ENCODE results near the gene SYT12. TPM values are rescaled to one million over a fixed set of nuclear protein-coding genes. Genes with fewer than 3 reads are reported as not detected.

SYT12 gene
- total and polyA plus RNA-seq, 2 of the 4 experiments (the other 2 are of a cell fraction) = 0.54 to 0.74 TPM

DNA sequence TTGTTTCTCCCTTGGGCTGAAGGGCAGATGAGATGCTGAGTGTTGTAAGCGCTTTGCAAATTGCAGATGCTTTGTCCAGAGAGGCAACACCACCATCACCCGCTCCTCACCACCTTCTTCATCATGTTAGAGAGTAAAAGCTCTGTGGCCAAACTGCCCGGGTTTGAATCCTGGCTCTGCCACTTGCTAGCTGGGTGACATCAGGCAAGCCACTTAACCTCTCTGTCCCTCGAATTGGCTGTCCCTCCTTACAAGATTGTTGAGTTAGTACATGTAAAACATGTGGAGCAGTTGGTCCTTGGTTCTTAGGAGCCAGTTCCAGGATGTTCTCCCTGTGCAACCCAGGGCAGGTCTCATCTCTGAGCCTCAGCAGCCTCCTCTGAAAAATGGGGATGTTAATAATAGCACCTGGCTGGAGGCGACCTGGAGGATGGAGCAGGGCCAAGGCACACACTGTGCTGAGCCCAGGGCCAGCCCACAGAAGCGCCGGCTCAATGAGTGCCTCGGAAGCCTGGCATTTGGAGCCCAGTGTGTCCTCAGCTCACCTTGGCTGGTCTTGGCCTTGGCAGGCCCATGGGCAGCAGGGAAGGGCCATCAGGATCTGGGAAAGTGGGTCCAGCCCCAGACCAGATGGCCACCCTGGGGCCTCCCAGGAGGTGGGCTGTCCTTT lies 37.3 kb upstream of the SYT12 start:
- H2AFZ ChIP-seq (replicated peaks; ENCODE audit: low read length, poor library complexity) = peak overlapping the region; percentile 51
- H3K9me3 ChIP-seq (ENCODE audit: control insufficient read depth, insufficient read depth, low read length) = no peaks in the 10 kb centered on the region
- POLR2A ChIA-PET (ENCODE audit: unreplicated experiment) = no interaction called here
- H3K79me1 ChIP-seq (ENCODE audit: low read depth in 1 of 2, low read length in 2 of 2) = no peaks in the 10 kb centered on the region
- intact Hi-C loops (cut with micrococcal nuclease) (no loop called here), dilution Hi-C loops (cut with HindIII; ENCODE audit: low sequenced_read_pairs, unreplicated experiment) (no loop called here), in situ Hi-C loops (cut with MboI; ENCODE audit: low sequenced_read_pairs) (no loop called here)
- peak overlapping the region; percentile 33; the same call in 1 of the 2 replicates for H2AK5ac ChIP-seq (ENCODE audit: low read depth, low read length)
- peak overlapping the region; percentile 55 for H2AK9ac ChIP-seq (replicated peaks; ENCODE audit: low read depth, low read length, poor library complexity)
- no TSS peak for BruUV-seq (replicated peaks)
- peak overlapping the region; percentile 28; the same call in 1 of the 3 replicates for H2BK15ac ChIP-seq (ENCODE audit: low read depth, low read length)
- no peak overlapping the region for H3K18ac ChIP-seq (ENCODE audit: low read depth, low read length)
- WGBS, 2 experiments (ENCODE audit: extremely low coverage in 2 of 2, insufficient read length in 1 of 2) = 98% methylated on average over 4 of the region's 8 CpGs; no CpG with 5 or more reads in 1 of the 2 experiments
- no peaks in the 10 kb centered on the region for H4K20me1 ChIP-seq (ENCODE audit: insufficient read depth, low read length)
- no peak overlapping the region for H3K14ac ChIP-seq (replicated peaks; ENCODE audit: low read depth, low read length)
- H3K4me3 ChIP-seq (ENCODE audit: insufficient read depth, low read depth, low read length) = no peak overlapping the region
- 0 out of 2 replicates have a peak overlapping the region, but pooled peaks have one; percentile 3 for H2BK20ac ChIP-seq (ENCODE audit: low read depth, low read length)
- no peak overlapping the region for H4K5ac ChIP-seq (ENCODE audit: low read depth, low read length)
- DNase-seq (no peak), ATAC-seq (ENCODE audit: low read depth) (no peak)
- CTCF ChIA-PET = no interaction called here
- H3K4me1 ChIP-seq (ENCODE audit: control insufficient read depth, insufficient read depth, low read length) = peaks cover 7% of the 10 kb centered on the region
- H2BK5ac ChIP-seq (ENCODE audit: low read depth, low read length, poor library complexity, severe bottlenecking) = no peak overlapping the region
- no peak overlapping the region for H3K23ac ChIP-seq (ENCODE audit: low read depth, low read length)
- H4K91ac ChIP-seq (ENCODE audit: insufficient read depth, low read depth, low read length) = no peak overlapping the region; the same call in 1 of the 2 replicates
- no peak overlapping the region for H2BK120ac ChIP-seq (ENCODE audit: low read depth, low read length)
- no peak for TF ChIP-seq RFX5 (IDR thresholded peaks at IDR 0.05; ENCODE audit: low read depth, low read length)
- TF ChIP-seq, protein P1, sequence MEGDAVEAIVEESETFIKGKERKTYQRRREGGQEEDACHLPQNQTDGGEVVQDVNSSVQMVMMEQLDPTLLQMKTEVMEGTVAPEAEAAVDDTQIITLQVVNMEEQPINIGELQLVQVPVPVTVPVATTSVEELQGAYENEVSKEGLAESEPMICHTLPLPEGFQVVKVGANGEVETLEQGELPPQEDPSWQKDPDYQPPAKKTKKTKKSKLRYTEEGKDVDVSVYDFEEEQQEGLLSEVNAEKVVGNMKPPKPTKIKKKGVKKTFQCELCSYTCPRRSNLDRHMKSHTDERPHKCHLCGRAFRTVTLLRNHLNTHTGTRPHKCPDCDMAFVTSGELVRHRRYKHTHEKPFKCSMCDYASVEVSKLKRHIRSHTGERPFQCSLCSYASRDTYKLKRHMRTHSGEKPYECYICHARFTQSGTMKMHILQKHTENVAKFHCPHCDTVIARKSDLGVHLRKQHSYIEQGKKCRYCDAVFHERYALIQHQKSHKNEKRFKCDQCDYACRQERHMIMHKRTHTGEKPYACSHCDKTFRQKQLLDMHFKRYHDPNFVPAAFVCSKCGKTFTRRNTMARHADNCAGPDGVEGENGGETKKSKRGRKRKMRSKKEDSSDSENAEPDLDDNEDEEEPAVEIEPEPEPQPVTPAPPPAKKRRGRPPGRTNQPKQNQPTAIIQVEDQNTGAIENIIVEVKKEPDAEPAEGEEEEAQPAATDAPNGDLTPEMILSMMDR (conservative IDR thresholded peaks at IDR 0.05; ENCODE audit: low read depth, low read length) = no peak
- TF ChIP-seq NFE2L2 (IDR thresholded peaks at IDR 0.05; ENCODE audit: low read depth, low read length) = no peak
- TF ChIP-seq MXI1 (IDR thresholded peaks at IDR 0.05; ENCODE audit: borderline replicate concordance, low read depth, low read length) = no peak
- no peak for TF ChIP-seq MAFK (IDR thresholded peaks at IDR 0.05; ENCODE audit: low read depth, low read length)
- TF ChIP-seq SMC3 (IDR thresholded peaks at IDR 0.05; ENCODE audit: low read depth, low read length) = no peak
- no peak for TF ChIP-seq MAZ (IDR thresholded peaks at IDR 0.05; ENCODE audit: borderline replicate concordance, low read depth, low read length)
- no peak for TF ChIP-seq RAD21 (IDR thresholded peaks at IDR 0.05; ENCODE audit: low read length)
- TF ChIP-seq, protein P2, sequence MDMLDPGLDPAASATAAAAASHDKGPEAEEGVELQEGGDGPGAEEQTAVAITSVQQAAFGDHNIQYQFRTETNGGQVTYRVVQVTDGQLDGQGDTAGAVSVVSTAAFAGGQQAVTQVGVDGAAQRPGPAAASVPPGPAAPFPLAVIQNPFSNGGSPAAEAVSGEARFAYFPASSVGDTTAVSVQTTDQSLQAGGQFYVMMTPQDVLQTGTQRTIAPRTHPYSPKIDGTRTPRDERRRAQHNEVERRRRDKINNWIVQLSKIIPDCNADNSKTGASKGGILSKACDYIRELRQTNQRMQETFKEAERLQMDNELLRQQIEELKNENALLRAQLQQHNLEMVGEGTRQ (IDR thresholded peaks at IDR 0.05; ENCODE audit: low read depth, low read length) = no peak
- TF ChIP-seq, protein P3, sequence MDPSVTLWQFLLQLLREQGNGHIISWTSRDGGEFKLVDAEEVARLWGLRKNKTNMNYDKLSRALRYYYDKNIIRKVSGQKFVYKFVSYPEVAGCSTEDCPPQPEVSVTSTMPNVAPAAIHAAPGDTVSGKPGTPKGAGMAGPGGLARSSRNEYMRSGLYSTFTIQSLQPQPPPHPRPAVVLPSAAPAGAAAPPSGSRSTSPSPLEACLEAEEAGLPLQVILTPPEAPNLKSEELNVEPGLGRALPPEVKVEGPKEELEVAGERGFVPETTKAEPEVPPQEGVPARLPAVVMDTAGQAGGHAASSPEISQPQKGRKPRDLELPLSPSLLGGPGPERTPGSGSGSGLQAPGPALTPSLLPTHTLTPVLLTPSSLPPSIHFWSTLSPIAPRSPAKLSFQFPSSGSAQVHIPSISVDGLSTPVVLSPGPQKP (IDR thresholded peaks at IDR 0.05; ENCODE audit: borderline replicate concordance, low read depth, low read length) = no peak
- no peak for TF ChIP-seq POLR2A (IDR thresholded peaks at IDR 0.05; ENCODE audit: low read depth, low read length)
- no peak for TF ChIP-seq FOS (IDR thresholded peaks at IDR 0.05; ENCODE audit: low read depth, low read length)
- TF ChIP-seq RCOR1 (IDR thresholded peaks at IDR 0.05; ENCODE audit: insufficient replicate concordance, low read length) = no peak
- no peak for TF ChIP-seq BHLHE40 (IDR thresholded peaks at IDR 0.05; ENCODE audit: low read depth, low read length)
- no peak for TF ChIP-seq CHD1 (IDR thresholded peaks at IDR 0.05; ENCODE audit: low read depth, low read length)
- no peak for TF ChIP-seq CEBPB (IDR thresholded peaks at IDR 0.05; ENCODE audit: low read depth, low read length)
- peaks cover 10% of the 10 kb centered on the region for H3K9me1 ChIP-seq (ENCODE audit: insufficient read depth, low read length)
- H3K56ac ChIP-seq (ENCODE audit: extremely low read depth, insufficient read depth, low read length) = no peak overlapping the region
- H3K27ac ChIP-seq (ENCODE audit: insufficient read depth, low read length) = no peak overlapping the region
- no peaks in the 10 kb centered on the region for H3K27me3 ChIP-seq (ENCODE audit: control insufficient read depth, insufficient read depth, low read length)
- H4K8ac ChIP-seq (ENCODE audit: low read depth in 2 of 2, low read length in 2 of 2) = no peak overlapping the region
- H3K4ac ChIP-seq (ENCODE audit: low read depth, low read length) = no peak overlapping the region; the same call in 1 of the 2 replicates
- H3K9ac ChIP-seq (ENCODE audit: low read depth, low read length) = no peak overlapping the region
- no peak overlapping the region for H3K4me2 ChIP-seq (ENCODE audit: low read depth, low read length)
- no peaks in the 10 kb centered on the region for H3K36me3 ChIP-seq (ENCODE audit: control insufficient read depth, insufficient read depth, low read length)
